ENCODE measurements around the gene NUDCD3. TPM values are rescaled to one million over a fixed set of nuclear protein-coding genes. Genes with fewer than 3 reads are reported as not detected.
A peak's percentile ranks its signal among the peaks of the same experiment; 100 is the strongest.

Gene NUDCD3
- total RNA-seq, 4 donors from 2014 or later, result 44.9 to 92.4 (median 73.0) TPM

- Histone ChIP-seq H3K36me3 (no peaks in the 10 kb centered on the region), H3K27me3 (no peaks in the 10 kb centered on the region), H3K9me3 (no peaks in the 10 kb centered on the region), H3K4me3 (no peak overlapping the region), H3K4me1 (no peaks in the 10 kb centered on the region), H3K27ac (replicated peaks in 1 of 4) (no peak overlapping the region)
- no peak for DNase-seq (ENCODE audit: extremely low spot score)
- intact Hi-C loops (cut with DNase I), result no loop called here
- TF ChIP-seq CTCF (IDR thresholded peaks at IDR 0.05) (peak in 2 of 3 experiments; percentile 11 to 44), POLR2AphosphoS5 (IDR thresholded peaks at IDR 0.05) (no peak)
- no CpG with 5 or more reads among the region's 7 CpGs for WGBS
These were observed 44.0 kb upstream of the NUDCD3 start for GRCh38 chr7:44534501-44534900.

GRCh38 chr7:44534087-44534486 lies 43.6 kb upstream of the NUDCD3 start:
- Histone ChIP-seq H3K4me3 (no peak overlapping the region), H3K36me3 (no peaks in the 10 kb centered on the region), H3K9me3 (no peaks in the 10 kb centered on the region), H3K27me3 (no peaks in the 10 kb centered on the region), H3K4me1 (no peaks in the 10 kb centered on the region), H3K27ac (replicated peaks in 1 of 4) (no peak overlapping the region)
- 53% methylated on average over 5 of the region's 5 CpGs for WGBS
- TF ChIP-seq POLR2A (IDR thresholded peaks at IDR 0.05; ENCODE audit: low read depth) (no peak), POLR2AphosphoS5 (IDR thresholded peaks at IDR 0.05) (no peak), EP300 (IDR thresholded peaks at IDR 0.05) (no peak), CTCF (IDR thresholded peaks at IDR 0.05) (no peak)
- DNase-seq (ENCODE audit: extremely low spot score), result no peak
- intact Hi-C loops (cut with DNase I), result no loop called here

- intact Hi-C loops (cut with DNase I), result no loop called here
- TF ChIP-seq POLR2AphosphoS5 (IDR thresholded peaks at IDR 0.05) (no peak), CTCF (IDR thresholded peaks at IDR 0.05) (no peak), POLR2A (IDR thresholded peaks at IDR 0.05; ENCODE audit: low read depth) (no peak), EP300 (IDR thresholded peaks at IDR 0.05) (no peak)
- no peaks in the 10 kb centered on the region for H3K4me1 ChIP-seq
- no peaks in the 10 kb centered on the region for H3K9me3 ChIP-seq
- H3K4me3 ChIP-seq, result no peak overlapping the region
- H3K36me3 ChIP-seq, result no peaks in the 10 kb centered on the region
- DNase-seq (ENCODE audit: extremely low spot score), result no peak
- no peaks in the 10 kb centered on the region for H3K27me3 ChIP-seq
- 84% methylated on average over 8 of the region's 8 CpGs for WGBS
- no peak overlapping the region for H3K27ac ChIP-seq (replicated peaks in 1 of 4)
These were observed 43.0 kb upstream of the NUDCD3 start for GRCh38 chr7:44533301-44534055.

GRCh38 chr7:44531421-44532380 lies 41.2 kb upstream of the NUDCD3 start:
- intact Hi-C loops (cut with DNase I), result no loop called here
- Histone ChIP-seq H3K9me3 (peaks cover 0 to 11% (median 4%) of the 10 kb centered on the region in 4 donors), H3K4me1 (no peaks in the 10 kb centered on the region), H3K27me3 (no peaks in the 10 kb centered on the region), H3K27ac (replicated peaks in 1 of 4) (no peak overlapping the region), H3K4me3 (no peak overlapping the region), H3K36me3 (no peaks in the 10 kb centered on the region)
- 85% methylated on average over 11 of the region's 17 CpGs for WGBS
- peak; percentile 74 for DNase-seq (ENCODE audit: extremely low spot score)
- TF ChIP-seq POLR2A (IDR thresholded peaks at IDR 0.05; ENCODE audit: low read depth) (no peak), CTCF (IDR thresholded peaks at IDR 0.05) (no peak)

All from esophagus muscularis mucosa (tissue), 4 donors.